Fibroblast of mammary gland (primary cell): ENCODE results near the gene MRPL43.

Experiments
- DNase-seq: peaks from one replicate; pipeline ENCODE4 v3.0.0-alpha.2; 2010; ENCODE audit warnings: low read depth
- H3K4me3 ChIP-seq: 2 replicates; pipeline ENCODE4 v1.5.1; 2011; ENCODE audit warnings: low read depth, mild to moderate bottlenecking, low read length, moderate library complexity; ENCODE audit not compliant: control insufficient read depth
- TF ChIP-seq, protein P1 (sequence below): conservative IDR thresholded peaks from 2 replicates; pipeline ENCODE4 v1.5.1; 2011; ENCODE audit warnings: low read depth, low read length, inconsistent platforms; ENCODE audit not compliant: control insufficient read depth, insufficient read depth

Gene MRPL43

GRCh38 chr10:100982916-100983830 is 4.1 kb downstream of the MRPL43 start:
- no peak for DNase-seq
- no peak overlapping the region for H3K4me3 ChIP-seq
- TF ChIP-seq, protein P1, sequence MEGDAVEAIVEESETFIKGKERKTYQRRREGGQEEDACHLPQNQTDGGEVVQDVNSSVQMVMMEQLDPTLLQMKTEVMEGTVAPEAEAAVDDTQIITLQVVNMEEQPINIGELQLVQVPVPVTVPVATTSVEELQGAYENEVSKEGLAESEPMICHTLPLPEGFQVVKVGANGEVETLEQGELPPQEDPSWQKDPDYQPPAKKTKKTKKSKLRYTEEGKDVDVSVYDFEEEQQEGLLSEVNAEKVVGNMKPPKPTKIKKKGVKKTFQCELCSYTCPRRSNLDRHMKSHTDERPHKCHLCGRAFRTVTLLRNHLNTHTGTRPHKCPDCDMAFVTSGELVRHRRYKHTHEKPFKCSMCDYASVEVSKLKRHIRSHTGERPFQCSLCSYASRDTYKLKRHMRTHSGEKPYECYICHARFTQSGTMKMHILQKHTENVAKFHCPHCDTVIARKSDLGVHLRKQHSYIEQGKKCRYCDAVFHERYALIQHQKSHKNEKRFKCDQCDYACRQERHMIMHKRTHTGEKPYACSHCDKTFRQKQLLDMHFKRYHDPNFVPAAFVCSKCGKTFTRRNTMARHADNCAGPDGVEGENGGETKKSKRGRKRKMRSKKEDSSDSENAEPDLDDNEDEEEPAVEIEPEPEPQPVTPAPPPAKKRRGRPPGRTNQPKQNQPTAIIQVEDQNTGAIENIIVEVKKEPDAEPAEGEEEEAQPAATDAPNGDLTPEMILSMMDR = no peak

- no peak overlapping the region for H3K4me3 ChIP-seq
Observed at GRCh38 chr10:100981178-100981772, 6.0 kb downstream of the MRPL43 start.

DNA sequence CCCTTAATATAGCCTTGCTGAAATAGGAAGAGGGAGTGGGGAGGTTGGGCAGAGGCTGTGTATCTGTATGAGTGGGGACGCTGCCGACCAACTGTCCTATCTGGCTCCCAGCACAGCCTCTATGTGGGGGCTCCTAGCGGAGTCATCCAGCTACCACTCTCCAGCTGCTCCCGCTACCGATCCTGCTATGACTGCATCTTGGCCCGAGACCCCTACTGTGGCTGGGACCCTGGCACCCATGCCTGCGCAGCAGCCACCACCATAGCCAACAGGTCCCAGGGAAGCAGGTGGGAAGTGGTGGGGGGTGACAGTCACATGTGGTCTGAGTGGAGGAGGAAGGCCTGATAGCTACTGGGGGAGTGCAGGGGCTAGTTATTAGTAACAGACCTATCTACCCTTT is 6.6 kb downstream of the MRPL43 start:
- no peak overlapping the region for H3K4me3 ChIP-seq
- no peak for DNase-seq
- TF ChIP-seq, protein P1 = no peak

More at GRCh38 chr10:100981178-100981772, 6.0 kb downstream of the MRPL43 start:
- TF ChIP-seq, protein P1 = no peak
- no peak for DNase-seq

- no peak overlapping the region for H3K4me3 ChIP-seq
- no peak for DNase-seq
- TF ChIP-seq, protein P1 = no peak
Observed at GRCh38 chr10:100980311-100980710, 7.0 kb downstream of the MRPL43 start.

GRCh38 chr10:100979791-100980272 is 7.5 kb downstream of the MRPL43 start:
- H3K4me3 ChIP-seq = no peak overlapping the region
- DNase-seq = no peak
- TF ChIP-seq, protein P1 = no peak

DNA sequence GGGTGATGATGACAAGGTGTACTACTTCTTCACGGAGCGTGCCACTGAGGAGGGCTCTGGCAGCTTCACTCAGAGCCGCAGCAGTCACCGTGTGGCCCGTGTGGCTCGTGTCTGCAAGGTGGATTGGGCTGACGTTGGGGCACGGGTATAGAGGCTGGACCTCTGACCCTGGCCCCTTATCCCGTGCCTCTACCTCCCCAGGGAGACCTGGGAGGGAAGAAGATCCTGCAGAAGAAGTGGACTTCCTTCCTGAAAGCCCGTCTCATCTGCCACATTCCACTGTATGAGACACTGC is 8.4 kb downstream of the MRPL43 start:
- DNase-seq = no peak
- H3K4me3 ChIP-seq = no peak overlapping the region
- TF ChIP-seq, protein P1 = no peak
